ENCODE data around the gene LRPAP1. TPM values are rescaled to one million over a fixed set of nuclear protein-coding genes. Genes with fewer than 3 reads are reported as not detected.

Gene LRPAP1
- polyA plus RNA-seq, 1 of the 3 experiments (the other 2 are of a cell fraction): 209 TPM

DNA sequence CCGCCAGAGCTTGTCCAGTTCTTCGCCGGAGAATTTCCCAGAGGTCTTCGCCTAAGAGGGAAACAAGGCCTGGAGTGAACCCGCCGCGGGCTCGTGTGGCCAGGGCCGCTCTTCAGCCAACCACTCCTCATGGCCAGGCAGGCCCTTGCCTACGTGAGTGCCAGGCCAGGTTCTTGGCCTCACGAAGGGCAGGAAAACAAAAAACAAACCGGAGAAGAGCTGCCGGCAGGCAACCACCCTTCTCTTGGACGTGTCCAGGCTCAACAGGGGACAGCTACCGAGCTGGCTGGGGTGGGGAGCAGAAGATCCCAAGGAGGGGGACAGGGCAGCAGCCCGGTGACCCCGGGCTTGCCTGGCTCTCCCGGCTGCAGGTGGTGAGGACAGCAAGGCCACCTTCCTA, 13.3 kb downstream of the LRPAP1 start:
- TF ChIP-seq FOXM1 (IDR thresholded peaks at IDR 0.05; ENCODE audit: low read depth) (no peak), NRF1 (IDR thresholded peaks at IDR 0.05; ENCODE audit: low read depth, low read length) (no peak), ELF1 (IDR thresholded peaks at IDR 0.05) (no peak), TEAD4 (IDR thresholded peaks at IDR 0.05; ENCODE audit: borderline replicate concordance, insufficient read depth) (no peak), RFX5 (IDR thresholded peaks at IDR 0.05; ENCODE audit: low read length) (no peak), EZH2phosphoT487 (IDR thresholded peaks at IDR 0.05; ENCODE audit: borderline replicate concordance, low read depth) (no peak), MEF2A (IDR thresholded peaks at IDR 0.05; ENCODE audit: borderline replicate concordance, low read depth) (no peak), GATA2 (CRISPR knock-in tag; IDR thresholded peaks at IDR 0.05) (no peak)
- H3K9ac ChIP-seq: no peak overlapping the region
- H2AFZ ChIP-seq (ENCODE audit: low read depth): no peak overlapping the region
- ChIA-PET POLR2A (no interaction called here), CTCF (no interaction called here)
- no peak overlapping the region for H3K27ac ChIP-seq (ENCODE audit: low read depth in 2 of 2, low read length in 1 of 2)
- peaks cover 0 to 90% of the 10 kb centered on the region in 2 experiments for H3K36me3 ChIP-seq (replicated peaks in 1 of 2; ENCODE audit: control insufficient read depth in 1 of 2, insufficient read depth in 2 of 2, low read length in 1 of 2)
- no peaks in the 10 kb centered on the region for H3K79me2 ChIP-seq (ENCODE audit: insufficient read depth)
- H3K4me1 ChIP-seq (ENCODE audit: control insufficient read depth in 1 of 2, insufficient read depth in 2 of 2, low read depth in 1 of 2, low read length in 1 of 2): no peaks in the 10 kb centered on the region
- H4K20me1 ChIP-seq (ENCODE audit: insufficient read depth): no peaks in the 10 kb centered on the region
- H3F3A ChIP-seq (replicated peaks; ENCODE audit: insufficient read depth): no peaks in the 10 kb centered on the region
- no peaks in the 10 kb centered on the region for H3K27me3 ChIP-seq (ENCODE audit: insufficient read depth)
- H3K9me2 ChIP-seq: no peaks in the 10 kb centered on the region
- H3K9me3 ChIP-seq: no peaks in the 10 kb centered on the region
- no peak for DNase-seq
- no peak overlapping the region for H3K4me2 ChIP-seq
- WGBS (ENCODE audit: low lambda C conversion rate): 96% methylated on average over 12 of the region's 18 CpGs
- no peak overlapping the region for H3K4me3 ChIP-seq (ENCODE audit: low read depth in 2 of 2, low read length in 1 of 2)

- peaks cover 0 to 91% of the 10 kb centered on the region in 2 experiments for H3K36me3 ChIP-seq (replicated peaks in 1 of 2; ENCODE audit: control insufficient read depth in 1 of 2, insufficient read depth in 2 of 2, low read length in 1 of 2)
- H3K9ac ChIP-seq: no peak overlapping the region
- H3F3A ChIP-seq (replicated peaks; ENCODE audit: insufficient read depth): no peaks in the 10 kb centered on the region
- H3K4me1 ChIP-seq (ENCODE audit: control insufficient read depth in 1 of 2, insufficient read depth in 2 of 2, low read depth in 1 of 2, low read length in 1 of 2): no peaks in the 10 kb centered on the region
- DNase-seq: no peak
- H3K9me2 ChIP-seq: no peaks in the 10 kb centered on the region
- H3K9me3 ChIP-seq: no peaks in the 10 kb centered on the region
- H3K27me3 ChIP-seq (ENCODE audit: insufficient read depth): no peaks in the 10 kb centered on the region
- no peaks in the 10 kb centered on the region for H4K20me1 ChIP-seq (ENCODE audit: insufficient read depth)
- TF ChIP-seq, protein P1, sequence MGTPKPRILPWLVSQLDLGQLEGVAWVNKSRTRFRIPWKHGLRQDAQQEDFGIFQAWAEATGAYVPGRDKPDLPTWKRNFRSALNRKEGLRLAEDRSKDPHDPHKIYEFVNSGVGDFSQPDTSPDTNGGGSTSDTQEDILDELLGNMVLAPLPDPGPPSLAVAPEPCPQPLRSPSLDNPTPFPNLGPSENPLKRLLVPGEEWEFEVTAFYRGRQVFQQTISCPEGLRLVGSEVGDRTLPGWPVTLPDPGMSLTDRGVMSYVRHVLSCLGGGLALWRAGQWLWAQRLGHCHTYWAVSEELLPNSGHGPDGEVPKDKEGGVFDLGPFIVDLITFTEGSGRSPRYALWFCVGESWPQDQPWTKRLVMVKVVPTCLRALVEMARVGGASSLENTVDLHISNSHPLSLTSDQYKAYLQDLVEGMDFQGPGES (IDR thresholded peaks at IDR 0.05; ENCODE audit: low read depth, low read length): no peak
- TF ChIP-seq POLR2AphosphoS5 (IDR thresholded peaks at IDR 0.05; ENCODE audit: low read depth, low read length): no peak
- no peak for TF ChIP-seq ZBTB33 (IDR thresholded peaks at IDR 0.05; ENCODE audit: borderline replicate concordance, low read depth)
- no peak for TF ChIP-seq FOXJ3 (CRISPR knock-in tag; IDR thresholded peaks at IDR 0.05)
- TF ChIP-seq RCOR1 (IDR thresholded peaks at IDR 0.05; ENCODE audit: low read length): no peak
- no peak for TF ChIP-seq GABPA (IDR thresholded peaks at IDR 0.05; ENCODE audit: low read depth)
- no peak for TF ChIP-seq RAD21 (IDR thresholded peaks at IDR 0.05; ENCODE audit: low read length)
- no peak for TF ChIP-seq REST (IDR thresholded peaks at IDR 0.05; ENCODE audit: low read depth, low read length)
- TF ChIP-seq FOSL2 (IDR thresholded peaks at IDR 0.05; ENCODE audit: borderline replicate concordance, low read depth): no peak
- CTCF ChIA-PET: interaction anchor here (0.7 to 1.0 kb wide), 2 partner anchors 8 to 38 kb away, joined by 3 to 5 read pairs; no protein-coding TSS in a partner anchor
- no peak overlapping the region for H3K4me3 ChIP-seq (ENCODE audit: low read depth in 2 of 2, low read length in 1 of 2)
- POLR2A ChIA-PET: no interaction called here
- H3K79me2 ChIP-seq (ENCODE audit: insufficient read depth): no peaks in the 10 kb centered on the region
- no peak overlapping the region for H3K27ac ChIP-seq (ENCODE audit: low read depth in 2 of 2, low read length in 1 of 2)
- no peak overlapping the region for H2AFZ ChIP-seq (ENCODE audit: low read depth)
- 91% methylated on average over 6 of the region's 11 CpGs for WGBS (ENCODE audit: low lambda C conversion rate)
- H3K4me2 ChIP-seq: no peak overlapping the region
Measured at GRCh38 chr4:3518511-3518880, 13.7 kb downstream of the LRPAP1 start.

Data from SK-N-SH (cell line).